Neural progenitor cell (in vitro differentiated cells): ENCODE measurements around the gene WAS. TPM values are rescaled to one million over a fixed set of nuclear protein-coding genes. Genes with fewer than 3 reads are reported as not detected.
A peak's percentile ranks its signal among the peaks of the same experiment; 100 is the strongest.

Source experiments
- DNase-seq: peaks from one replicate; pipeline ENCODE4 v3.0.0-alpha.2; 2016; ENCODE audit warnings: low spot score
- H2AFZ ChIP-seq: fragments of 200-600 bp; sonication (generic); replicated peaks from 2 replicates; pipeline ENCODE4 v1.6.1; 2016; ENCODE audit warnings: antibody characterized with exemption
- H3F3A ChIP-seq: fragments of 200-600 bp; sonication (generic); 2 replicates; pipeline ENCODE4 v1.6.1; 2016; ENCODE audit warnings: antibody characterized with exemption, low read depth
- H3K27ac ChIP-seq: fragments of 200-600 bp; sonication (generic); 2 replicates; pipeline ENCODE4 v1.5.1; 2016; ENCODE audit warnings: mild to moderate bottlenecking
- H3K27me3 ChIP-seq: fragments of 200-600 bp; sonication (generic); 2 replicates; pipeline ENCODE4 v1.6.1; 2016; ENCODE audit warnings: mild to moderate bottlenecking, moderate library complexity
- H3K36me3 ChIP-seq: fragments of 200-600 bp; sonication (generic); 2 replicates; pipeline ENCODE4 v1.5.1; 2016
- H3K4me1 ChIP-seq: fragments of 200-600 bp; sonication (generic); 2 replicates; pipeline ENCODE4 v1.6.1; 2016; ENCODE audit warnings: mixed run types
- H3K4me2 ChIP-seq: fragments of 200-600 bp; sonication (generic); 2 replicates; pipeline ENCODE4 v1.6.1; 2016
- H3K4me3 ChIP-seq: fragments of 200-600 bp; sonication (generic); 2 replicates; pipeline ENCODE4 v1.5.1; 2016
- H3K79me2 ChIP-seq: fragments of 200-600 bp; sonication (generic); 2 replicates; pipeline ENCODE4 v1.6.1; 2016; ENCODE audit warnings: low read depth
- H3K9ac ChIP-seq: fragments of 200-600 bp; sonication (generic); 2 replicates; pipeline ENCODE4 v1.6.1; 2016
- H3K9me3 ChIP-seq: fragments of 200-600 bp; sonication (generic); 2 replicates; pipeline ENCODE4 v1.5.1; 2016; ENCODE audit warnings: low read depth
- H4K20me1 ChIP-seq: fragments of 200-600 bp; sonication (generic); 2 replicates; pipeline ENCODE4 v1.6.1; 2016; ENCODE audit warnings: low read depth
- H3K27ac Mint-ChIP-seq: 3 replicates; pipeline ENCODE4 v1.8.0; 2021; ENCODE audit warnings: mixed read lengths
- H3K27me3 Mint-ChIP-seq: 2 replicates; pipeline ENCODE4 v1.8.0; 2022; ENCODE audit warnings: low read depth, mild to moderate bottlenecking, inconsistent platforms, moderate library complexity, mixed read lengths; ENCODE audit not compliant: insufficient read depth
- H3K36me3 Mint-ChIP-seq: 3 replicates; pipeline ENCODE4 v1.8.0; 2021; ENCODE audit warnings: mixed read lengths
- H3K4me1 Mint-ChIP-seq: 3 replicates; pipeline ENCODE4 v1.8.0; 2021; ENCODE audit warnings: mixed read lengths
- H3K4me3 Mint-ChIP-seq: 3 replicates; pipeline ENCODE4 v1.8.0; 2021; ENCODE audit warnings: mild to moderate bottlenecking, moderate library complexity, mixed read lengths
- H3K9me3 Mint-ChIP-seq: 3 replicates; pipeline ENCODE4 v1.8.0; 2020; ENCODE audit warnings: mixed read lengths
- EZH2 ChIP-seq: fragments of 200-600 bp; sonication (generic); IDR thresholded peaks from 2 replicates; pipeline ENCODE4 v1.6.1; 2017; ENCODE audit warnings: antibody characterized with exemption, mild to moderate bottlenecking, moderate library complexity
- EZH2phosphoT487 ChIP-seq: fragments of 200-600 bp; sonication (generic); IDR thresholded peaks from 2 replicates; pipeline ENCODE4 v1.6.1; 2017; ENCODE audit warnings: antibody characterized with exemption
- total RNA-seq: library from RNA; depleted of rRNA; stranded (reverse); fragments of >200 nt; gene quantifications from 2 replicates; pipeline ENCODE4 v1.2.3, GENCODE V29; 2015; ENCODE audit warnings: low replicate concordance
- TF ChIP-seq, protein P1 (sequence below): fragments of 200-600 bp; sonication (generic); IDR thresholded peaks from 2 replicates; pipeline ENCODE4 v1.5.1; 2017; ENCODE audit warnings: antibody characterized with exemption, mild to moderate bottlenecking

Gene WAS
- total RNA-seq, 1 donor from 2014 or later = not detected

DNA sequence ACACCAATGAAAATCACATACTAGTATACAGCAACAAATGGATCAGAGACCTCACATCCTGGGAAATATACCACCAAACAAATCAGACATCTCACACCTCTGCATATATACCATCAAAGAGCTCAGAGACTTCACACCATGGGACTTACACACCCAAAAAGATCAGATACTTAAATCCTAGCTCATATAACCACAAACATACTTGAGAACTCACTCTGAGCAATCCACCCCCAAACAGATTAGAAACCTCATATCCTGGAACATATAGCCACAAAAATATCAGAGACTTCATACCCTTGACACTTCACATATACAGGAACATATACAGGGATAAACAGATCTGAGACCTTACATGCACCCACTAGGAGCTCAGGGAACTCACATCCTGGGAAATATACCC lies 45.1 kb downstream of the WAS start:
- H3K9me3 Mint-ChIP-seq = peaks cover 4% of the 10 kb centered on the region
- H3K27me3 Mint-ChIP-seq = no peaks in the 10 kb centered on the region
- DNase-seq = no peak
- Histone ChIP-seq H3K4me3 (no peak overlapping the region), H3K4me2 (no peak overlapping the region), H3K4me1 (no peaks in the 10 kb centered on the region), H3K79me2 (no peaks in the 10 kb centered on the region), H3F3A (no peaks in the 10 kb centered on the region), H4K20me1 (no peaks in the 10 kb centered on the region), H2AFZ (no peak overlapping the region), H3K9me3 (no peaks in the 10 kb centered on the region), H3K36me3 (no peaks in the 10 kb centered on the region), H3K9ac (no peak overlapping the region), H3K27ac (no peak overlapping the region), H3K27me3 (no peaks in the 10 kb centered on the region)
- no peaks in the 10 kb centered on the region for H3K36me3 Mint-ChIP-seq
- no peak overlapping the region for H3K27ac Mint-ChIP-seq
- no peak overlapping the region for H3K4me3 Mint-ChIP-seq
- TF ChIP-seq EZH2phosphoT487 = no peak
- TF ChIP-seq EZH2 = no peak
- TF ChIP-seq, protein P1, sequence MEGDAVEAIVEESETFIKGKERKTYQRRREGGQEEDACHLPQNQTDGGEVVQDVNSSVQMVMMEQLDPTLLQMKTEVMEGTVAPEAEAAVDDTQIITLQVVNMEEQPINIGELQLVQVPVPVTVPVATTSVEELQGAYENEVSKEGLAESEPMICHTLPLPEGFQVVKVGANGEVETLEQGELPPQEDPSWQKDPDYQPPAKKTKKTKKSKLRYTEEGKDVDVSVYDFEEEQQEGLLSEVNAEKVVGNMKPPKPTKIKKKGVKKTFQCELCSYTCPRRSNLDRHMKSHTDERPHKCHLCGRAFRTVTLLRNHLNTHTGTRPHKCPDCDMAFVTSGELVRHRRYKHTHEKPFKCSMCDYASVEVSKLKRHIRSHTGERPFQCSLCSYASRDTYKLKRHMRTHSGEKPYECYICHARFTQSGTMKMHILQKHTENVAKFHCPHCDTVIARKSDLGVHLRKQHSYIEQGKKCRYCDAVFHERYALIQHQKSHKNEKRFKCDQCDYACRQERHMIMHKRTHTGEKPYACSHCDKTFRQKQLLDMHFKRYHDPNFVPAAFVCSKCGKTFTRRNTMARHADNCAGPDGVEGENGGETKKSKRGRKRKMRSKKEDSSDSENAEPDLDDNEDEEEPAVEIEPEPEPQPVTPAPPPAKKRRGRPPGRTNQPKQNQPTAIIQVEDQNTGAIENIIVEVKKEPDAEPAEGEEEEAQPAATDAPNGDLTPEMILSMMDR = no peak
- H3K4me1 Mint-ChIP-seq = no peaks in the 10 kb centered on the region

DNA sequence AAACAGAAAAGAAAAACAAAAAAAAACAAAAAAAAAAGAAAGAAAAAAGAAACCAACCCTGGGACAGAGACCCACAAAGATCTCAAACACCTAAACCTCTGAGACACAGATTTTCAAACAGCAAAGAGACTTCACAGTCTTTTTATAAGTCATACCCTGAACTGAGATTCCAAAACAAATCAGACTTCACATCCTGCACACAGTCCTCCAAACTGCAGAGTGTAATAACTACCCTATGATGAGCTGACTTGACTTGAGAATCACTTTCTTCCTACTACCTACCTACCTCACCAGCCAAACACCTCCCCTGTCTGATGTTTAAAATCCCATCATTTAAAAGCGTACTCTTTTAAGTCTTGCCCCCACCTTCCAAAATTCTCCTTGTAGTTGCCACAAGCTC lies 52.7 kb downstream of the WAS start:
- Histone ChIP-seq H3K4me3 (peak overlapping the region; percentile 60), H3K4me1 (no peaks in the 10 kb centered on the region), H3K4me2 (peak overlapping the region; percentile 61), H3K79me2 (no peaks in the 10 kb centered on the region), H2AFZ (peak overlapping the region; percentile 69), H3K27ac (no peak overlapping the region), H3K27me3 (no peaks in the 10 kb centered on the region), H3F3A (peaks cover 10% of the 10 kb centered on the region), H4K20me1 (no peaks in the 10 kb centered on the region), H3K9me3 (no peaks in the 10 kb centered on the region), H3K9ac (no peak overlapping the region), H3K36me3 (no peaks in the 10 kb centered on the region)
- TF ChIP-seq, protein P1 = no peak
- TF ChIP-seq EZH2 (no peak), EZH2phosphoT487 (no peak)
- Mint-ChIP-seq H3K36me3 (no peaks in the 10 kb centered on the region), H3K27me3 (no peaks in the 10 kb centered on the region), H3K4me3 (peak overlapping the region; percentile 91), H3K27ac (peak overlapping the region; percentile 6), H3K4me1 (peaks cover 17% of the 10 kb centered on the region), H3K9me3 (peaks cover 14% of the 10 kb centered on the region)
- DNase-seq = no peak

DNA sequence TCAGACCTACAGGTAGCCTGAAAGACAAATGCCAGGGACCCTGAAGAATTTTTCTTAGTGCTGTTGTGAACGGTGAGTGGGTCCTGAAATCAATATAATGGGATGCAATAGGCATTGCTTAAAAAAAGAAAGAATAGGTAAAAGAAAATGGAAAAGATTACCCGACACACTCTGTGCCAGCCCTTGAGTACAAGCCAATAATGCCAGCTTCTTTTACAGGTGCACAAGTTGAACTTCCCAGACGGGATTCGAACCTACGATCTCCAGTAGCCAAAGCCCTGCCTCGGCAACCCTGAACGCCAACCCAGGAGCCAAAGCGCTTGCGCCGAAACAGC lies 53.2 kb downstream of the WAS start:
- no peaks in the 10 kb centered on the region for H3K4me1 ChIP-seq
- H3K9me3 ChIP-seq = no peaks in the 10 kb centered on the region
- H4K20me1 ChIP-seq = no peaks in the 10 kb centered on the region
- no peaks in the 10 kb centered on the region for H3K27me3 Mint-ChIP-seq
- H2AFZ ChIP-seq = peak overlapping the region; percentile 69
- H3K79me2 ChIP-seq = no peaks in the 10 kb centered on the region
- no peaks in the 10 kb centered on the region for H3K36me3 ChIP-seq
- H3K4me3 Mint-ChIP-seq = peak overlapping the region; percentile 91
- peaks cover 10% of the 10 kb centered on the region for H3F3A ChIP-seq
- H3K27me3 ChIP-seq = no peaks in the 10 kb centered on the region
- H3K36me3 Mint-ChIP-seq = no peaks in the 10 kb centered on the region
- peaks cover 19% of the 10 kb centered on the region for H3K9me3 Mint-ChIP-seq
- no peak overlapping the region for H3K27ac Mint-ChIP-seq
- no peak overlapping the region for H3K9ac ChIP-seq
- peak overlapping the region; percentile 61 for H3K4me2 ChIP-seq
- DNase-seq = no peak
- H3K4me3 ChIP-seq = peak overlapping the region; percentile 60
- H3K27ac ChIP-seq = no peak overlapping the region
- TF ChIP-seq, protein P1 = no peak
- peaks cover 17% of the 10 kb centered on the region for H3K4me1 Mint-ChIP-seq
